ENCODE results near the gene OR6N2.

GRCh38 chr1:158731707-158732106 is 49.3 kb downstream of the OR6N2 start:
- TF ChIP-seq TAF1 (IDR thresholded peaks at IDR 0.05; ENCODE audit: borderline replicate concordance, low read depth, low read length) (no peak), POLR2AphosphoS5 (IDR thresholded peaks at IDR 0.05; ENCODE audit: low read depth, low read length) (no peak)
